ENCODE measurements around the gene MRPL21.

Gene MRPL21

DNA sequence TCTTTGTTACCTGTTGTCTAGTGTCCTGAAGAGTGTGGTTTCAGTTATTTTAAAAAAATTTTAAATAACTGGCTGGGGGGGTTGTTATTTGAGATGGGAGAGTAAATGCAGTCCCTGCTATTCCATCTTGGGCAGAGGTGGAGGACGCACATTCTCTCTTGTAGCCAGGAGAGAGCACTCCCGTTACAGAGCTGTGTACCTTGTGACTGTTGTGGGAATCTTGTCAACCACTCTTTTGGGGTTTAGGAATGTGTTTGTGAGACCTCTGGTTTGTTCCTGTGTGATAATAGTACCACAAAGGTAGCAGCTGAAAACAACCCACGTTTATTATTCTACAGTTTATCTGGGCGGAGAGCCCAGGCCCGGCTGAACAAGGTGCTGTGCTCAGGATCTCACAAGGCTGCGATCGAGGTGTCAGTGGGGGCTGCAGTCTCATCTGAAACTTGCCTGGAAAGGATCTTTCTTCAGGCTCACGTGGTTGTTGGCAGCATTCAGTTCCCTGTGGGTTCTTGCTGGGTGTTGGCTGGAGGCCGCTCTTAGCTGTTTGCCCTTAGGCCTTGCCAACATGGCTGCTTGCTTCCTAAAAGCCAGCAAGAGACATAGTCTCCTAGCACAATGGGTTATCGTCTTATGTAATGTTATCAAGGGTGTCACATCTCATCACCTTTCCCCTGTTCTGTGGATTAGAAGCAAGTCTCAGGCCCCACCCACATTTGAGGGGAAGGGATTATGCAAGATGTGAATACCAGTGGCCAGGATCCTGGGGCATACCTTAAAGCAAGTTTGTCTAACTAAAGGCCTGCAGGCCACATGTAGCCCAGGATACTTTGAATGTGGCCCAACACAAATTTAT, 20.7 kb upstream of the MRPL21 start:
- H3K36me3 ChIP-seq (ENCODE audit: insufficient read depth, low read depth, low read length) = peaks cover 91% of the 10 kb centered on the region
- H3K27ac ChIP-seq (ENCODE audit: low read length) = no peak overlapping the region
- H3K4me3 ChIP-seq (ENCODE audit: low read length) = no peak overlapping the region
- no peak overlapping the region for H3K9ac ChIP-seq (ENCODE audit: low read depth, low read length)
- peaks cover 17% of the 10 kb centered on the region for H3K9me3 ChIP-seq (ENCODE audit: insufficient read depth, low read depth, low read length)
- H3K4me1 ChIP-seq (ENCODE audit: insufficient read depth, low read length) = no peaks in the 10 kb centered on the region
- no peaks in the 10 kb centered on the region for H3K27me3 ChIP-seq (ENCODE audit: insufficient read depth, low read length)

GRCh38 chr11:68923614-68924013, 20.0 kb upstream of the MRPL21 start:
- H3K9ac ChIP-seq (ENCODE audit: low read depth, low read length) = no peak overlapping the region
- H3K36me3 ChIP-seq (ENCODE audit: insufficient read depth, low read depth, low read length) = peaks cover 91% of the 10 kb centered on the region
- peaks cover 17% of the 10 kb centered on the region for H3K9me3 ChIP-seq (ENCODE audit: insufficient read depth, low read depth, low read length)
- no peak overlapping the region for H3K27ac ChIP-seq (ENCODE audit: low read length)
- H3K4me3 ChIP-seq (ENCODE audit: low read length) = no peak overlapping the region
- H3K27me3 ChIP-seq (ENCODE audit: insufficient read depth, low read length) = no peaks in the 10 kb centered on the region
- no peaks in the 10 kb centered on the region for H3K4me1 ChIP-seq (ENCODE audit: insufficient read depth, low read length)

- Histone ChIP-seq H3K27ac (ENCODE audit: low read length) (no peak overlapping the region), H3K4me1 (ENCODE audit: insufficient read depth, low read length) (no peaks in the 10 kb centered on the region), H3K9ac (ENCODE audit: low read depth, low read length) (no peak overlapping the region), H3K27me3 (ENCODE audit: insufficient read depth, low read length) (no peaks in the 10 kb centered on the region), H3K9me3 (ENCODE audit: insufficient read depth, low read depth, low read length) (no peaks in the 10 kb centered on the region), H3K4me3 (ENCODE audit: low read length) (no peak overlapping the region), H3K36me3 (ENCODE audit: insufficient read depth, low read depth, low read length) (peaks cover 84% of the 10 kb centered on the region)
Measured at GRCh38 chr11:68916439-68916838, 12.8 kb upstream of the MRPL21 start.

- Histone ChIP-seq H3K4me1 (ENCODE audit: insufficient read depth, low read length) (no peaks in the 10 kb centered on the region), H3K4me3 (ENCODE audit: low read length) (no peak overlapping the region), H3K9me3 (ENCODE audit: insufficient read depth, low read depth, low read length) (no peaks in the 10 kb centered on the region), H3K36me3 (ENCODE audit: insufficient read depth, low read depth, low read length) (peaks cover 84% of the 10 kb centered on the region), H3K27ac (ENCODE audit: low read length) (no peak overlapping the region), H3K27me3 (ENCODE audit: insufficient read depth, low read length) (no peaks in the 10 kb centered on the region), H3K9ac (ENCODE audit: low read depth, low read length) (no peak overlapping the region)
Measured at GRCh38 chr11:68914761-68915160, 11.1 kb upstream of the MRPL21 start.

GRCh38 chr11:68913188-68913587, 9.6 kb upstream of the MRPL21 start:
- Histone ChIP-seq H3K9me3 (ENCODE audit: insufficient read depth, low read depth, low read length) (no peaks in the 10 kb centered on the region), H3K4me1 (ENCODE audit: insufficient read depth, low read length) (no peaks in the 10 kb centered on the region), H3K4me3 (ENCODE audit: low read length) (no peak overlapping the region), H3K27me3 (ENCODE audit: insufficient read depth, low read length) (no peaks in the 10 kb centered on the region), H3K27ac (ENCODE audit: low read length) (no peak overlapping the region), H3K9ac (ENCODE audit: low read depth, low read length) (no peak overlapping the region), H3K36me3 (ENCODE audit: insufficient read depth, low read depth, low read length) (peaks cover 81% of the 10 kb centered on the region)

DNA sequence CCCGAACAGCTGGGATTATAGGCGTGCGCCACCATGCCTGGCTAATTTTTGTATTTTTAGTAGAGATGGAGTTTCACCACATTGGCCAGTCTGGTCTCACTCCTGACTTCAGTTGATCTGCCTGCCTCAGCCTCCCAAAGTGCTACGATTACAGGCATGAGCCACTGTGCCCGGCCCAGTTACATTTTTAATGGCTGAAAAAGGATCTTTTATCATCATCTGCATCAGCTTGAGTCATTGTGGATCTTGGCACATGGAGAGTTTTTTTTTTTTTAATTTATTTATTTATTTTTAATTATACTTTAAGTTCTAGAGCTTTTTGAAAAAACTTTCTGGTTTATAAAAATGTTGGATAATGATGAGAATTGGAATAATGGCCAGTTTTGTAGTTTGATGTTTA, 8.6 kb upstream of the MRPL21 start:
- no peaks in the 10 kb centered on the region for H3K4me1 ChIP-seq (ENCODE audit: insufficient read depth, low read length)
- no peaks in the 10 kb centered on the region for H3K27me3 ChIP-seq (ENCODE audit: insufficient read depth, low read length)
- H3K9me3 ChIP-seq (ENCODE audit: insufficient read depth, low read depth, low read length) = no peaks in the 10 kb centered on the region
- H3K4me3 ChIP-seq (ENCODE audit: low read length) = no peak overlapping the region
- H3K9ac ChIP-seq (ENCODE audit: low read depth, low read length) = no peak overlapping the region
- H3K27ac ChIP-seq (ENCODE audit: low read length) = no peak overlapping the region
- H3K36me3 ChIP-seq (ENCODE audit: insufficient read depth, low read depth, low read length) = peaks cover 76% of the 10 kb centered on the region

GRCh38 chr11:68911731-68912130, 8.1 kb upstream of the MRPL21 start:
- Histone ChIP-seq H3K27me3 (ENCODE audit: insufficient read depth, low read length) (no peaks in the 10 kb centered on the region), H3K4me3 (ENCODE audit: low read length) (no peak overlapping the region), H3K4me1 (ENCODE audit: insufficient read depth, low read length) (no peaks in the 10 kb centered on the region), H3K27ac (ENCODE audit: low read length) (no peak overlapping the region), H3K9me3 (ENCODE audit: insufficient read depth, low read depth, low read length) (no peaks in the 10 kb centered on the region), H3K9ac (ENCODE audit: low read depth, low read length) (no peak overlapping the region), H3K36me3 (ENCODE audit: insufficient read depth, low read depth, low read length) (peaks cover 76% of the 10 kb centered on the region)

DNA sequence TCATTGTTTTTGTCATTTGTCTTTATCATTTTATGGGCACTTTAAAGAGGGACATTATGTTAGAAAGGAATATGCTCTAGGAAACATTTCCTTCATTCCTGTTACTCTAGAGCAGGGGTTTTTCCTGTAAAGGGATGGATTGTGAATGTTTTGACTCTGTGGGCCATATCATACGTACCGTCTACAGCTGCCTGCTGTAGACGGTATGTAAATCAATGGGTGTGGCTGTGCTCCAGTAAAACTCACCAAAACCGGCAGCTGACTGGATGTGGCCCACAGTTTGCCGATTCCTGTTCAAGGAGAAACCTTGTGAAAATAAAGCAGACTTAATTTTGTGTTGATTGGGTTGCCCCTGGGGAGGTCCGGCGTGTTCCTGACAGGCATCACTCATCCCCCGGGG, 7.3 kb upstream of the MRPL21 start:
- Histone ChIP-seq H3K27ac (ENCODE audit: low read length) (no peak overlapping the region), H3K36me3 (ENCODE audit: insufficient read depth, low read depth, low read length) (peaks cover 68% of the 10 kb centered on the region)

GRCh38 chr11:68908273-68908672, 4.6 kb upstream of the MRPL21 start:
- Histone ChIP-seq H3K4me3 (ENCODE audit: low read length) (no peak overlapping the region), H3K27me3 (ENCODE audit: insufficient read depth, low read length) (no peaks in the 10 kb centered on the region), H3K36me3 (ENCODE audit: insufficient read depth, low read depth, low read length) (peaks cover 46% of the 10 kb centered on the region), H3K9ac (ENCODE audit: low read depth, low read length) (no peak overlapping the region), H3K9me3 (ENCODE audit: insufficient read depth, low read depth, low read length) (no peaks in the 10 kb centered on the region), H3K4me1 (ENCODE audit: insufficient read depth, low read length) (no peaks in the 10 kb centered on the region), H3K27ac (ENCODE audit: low read length) (no peak overlapping the region)

More for the DNA sequence above, 7.3 kb upstream of the MRPL21 start:
- no peaks in the 10 kb centered on the region for H3K4me1 ChIP-seq (ENCODE audit: insufficient read depth, low read length)
- H3K9me3 ChIP-seq (ENCODE audit: insufficient read depth, low read depth, low read length) = no peaks in the 10 kb centered on the region
- no peaks in the 10 kb centered on the region for H3K27me3 ChIP-seq (ENCODE audit: insufficient read depth, low read length)
- H3K4me3 ChIP-seq (ENCODE audit: low read length) = no peak overlapping the region
- H3K9ac ChIP-seq (ENCODE audit: low read depth, low read length) = no peak overlapping the region

DNA sequence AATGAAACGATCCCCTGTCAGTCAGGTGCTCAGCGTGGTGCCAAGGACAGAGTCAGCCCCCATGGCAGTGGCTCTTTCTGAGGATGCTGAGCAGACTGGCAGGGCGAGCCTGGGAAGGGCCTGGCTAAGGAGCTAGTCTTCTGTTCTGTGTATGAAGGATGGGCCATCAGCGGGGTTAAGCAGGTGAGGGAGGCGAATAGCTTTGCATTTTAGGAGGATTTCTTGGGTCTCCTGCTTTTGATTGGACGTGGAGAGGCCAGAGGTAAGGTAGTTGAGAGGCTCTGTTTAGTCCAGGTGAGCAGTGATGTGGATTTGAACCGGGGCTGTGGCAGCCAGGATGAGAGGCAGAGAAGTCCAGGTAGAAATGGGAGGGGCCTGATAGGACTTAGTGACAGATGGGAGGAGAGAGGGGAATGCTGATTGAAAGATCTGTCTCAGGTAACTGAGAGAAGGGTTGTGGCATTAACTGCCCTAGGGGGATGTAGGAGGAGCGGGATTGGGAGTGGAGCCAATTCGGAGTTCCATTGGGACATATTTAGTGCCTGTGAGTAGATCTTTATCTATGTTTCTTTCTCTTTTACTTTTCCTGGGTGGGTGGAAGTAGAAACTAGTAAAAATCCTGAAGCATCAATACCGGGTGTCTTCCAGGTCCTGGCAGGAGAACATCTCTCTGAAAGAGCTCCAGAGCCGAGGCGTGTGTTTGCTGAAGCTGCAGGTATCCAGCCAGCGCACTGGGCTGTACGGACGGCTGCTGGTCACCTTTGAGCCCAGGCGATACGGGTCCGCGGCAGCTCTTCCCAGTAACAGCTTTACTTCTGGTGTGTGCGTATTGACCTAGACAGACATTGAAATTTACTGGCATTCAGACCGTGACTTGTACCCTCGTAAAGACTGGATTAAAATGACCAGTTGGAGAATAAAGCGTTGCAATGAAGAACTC, 2.1 kb upstream of the MRPL21 start:
- no peak overlapping the region for H3K9ac ChIP-seq (ENCODE audit: low read depth, low read length)
- no peaks in the 10 kb centered on the region; the same call in 1 of the 2 replicates for H3K4me1 ChIP-seq (ENCODE audit: insufficient read depth, low read length)
- peaks cover 23% of the 10 kb centered on the region for H3K36me3 ChIP-seq (ENCODE audit: insufficient read depth, low read depth, low read length)
- H3K27ac ChIP-seq (ENCODE audit: low read length) = no peak overlapping the region
- peak overlapping the region; percentile 40; the same call in 1 of the 2 replicates for H3K4me3 ChIP-seq (ENCODE audit: low read length)
- H3K9me3 ChIP-seq (ENCODE audit: insufficient read depth, low read depth, low read length) = no peaks in the 10 kb centered on the region
- H3K27me3 ChIP-seq (ENCODE audit: insufficient read depth, low read length) = no peaks in the 10 kb centered on the region

- Histone ChIP-seq H3K27ac (ENCODE audit: low read length) (peak overlapping the region; percentile 8), H3K36me3 (ENCODE audit: insufficient read depth, low read depth, low read length) (peaks cover 25% of the 10 kb centered on the region), H3K4me1 (ENCODE audit: insufficient read depth, low read length) (no peaks in the 10 kb centered on the region; the same call in 1 of the 2 replicates), H3K4me3 (ENCODE audit: low read length) (peak overlapping the region; percentile 98), H3K9ac (ENCODE audit: low read depth, low read length) (peak overlapping the region; percentile 97), H3K27me3 (ENCODE audit: insufficient read depth, low read length) (no peaks in the 10 kb centered on the region), H3K9me3 (ENCODE audit: insufficient read depth, low read depth, low read length) (no peaks in the 10 kb centered on the region)
Measured at GRCh38 chr11:68904248-68904847, 716 bp upstream of the MRPL21 start.

Data from iPS-20b (cell line).